Stomach (tissue), 9 donors: Measurements from ENCODE around the gene SOX30. TPM values are rescaled to one million over a fixed set of nuclear protein-coding genes. Genes with fewer than 3 reads are reported as not detected.
"Not testable (repeated sequence)": the region's sequence is repeated elsewhere in the genome, so short reads cannot be mapped to it uniquely, and the experiment has no call there.

Experiments used
- DNase-seq, 2 donors: peaks; one replicate each; pipeline versions ENCODE4 v3.0.0 to v3.0.0-alpha.2; 2013 to 2019
- H3K27ac ChIP-seq, 5 donors: fragments of 200-600 bp in 4 of 5; sonication (generic) in 4 of 5; one replicate each; pipeline ENCODE4 v1.5.1; 2013 to 2019; ENCODE audit warnings: mild to moderate bottlenecking in 1 of 5, moderate library complexity in 1 of 5
- H3K27me3 ChIP-seq, 3 donors: fragments of 200-600 bp; sonication (generic); one replicate each; pipeline ENCODE4 v1.5.1; 2017 to 2019; ENCODE audit warnings: mixed run types in 1 of 3
- H3K36me3 ChIP-seq, 4 donors: fragments of 200-600 bp; sonication (generic); 1 replicate in 3 of 4; 2 replicates in 1 of 4; pipeline ENCODE4 v1.5.1; 2016 to 2019
- H3K4me1 ChIP-seq, 4 donors: fragments of 200-600 bp; sonication (generic); one replicate each; pipeline ENCODE4 v1.5.1; 2016 to 2019
- H3K4me3 ChIP-seq, 4 donors: fragments of 200-600 bp; sonication (generic) in 3 of 4; one replicate each; pipeline ENCODE4 v1.5.1; 2016 to 2019; ENCODE audit warnings: mild to moderate bottlenecking in 1 of 4
- H3K9me3 ChIP-seq, 4 donors: fragments of 200-600 bp; sonication (generic); one replicate each; pipeline ENCODE4 v1.5.1; 2016 to 2019
- EP300 ChIP-seq: sonication (generic); formaldehyde crosslinking; IDR thresholded peaks from one replicate; pipeline ENCODE4 v1.6.1; 2017; ENCODE audit warnings: antibody characterized with exemption
- POLR2A ChIP-seq, 4 donors: fragments of 450-650 bp; IDR thresholded peaks; one replicate each; pipeline ENCODE4 v1.6.1; 2016; ENCODE audit warnings: antibody characterized with exemption in 4 of 4, control low read depth in 2 of 4, mild to moderate bottlenecking in 1 of 4, moderate library complexity in 1 of 4
- POLR2AphosphoS5 ChIP-seq, 3 donors: sonication (generic); formaldehyde crosslinking; IDR thresholded peaks; one replicate each; pipeline ENCODE4 v1.6.1; 2016; ENCODE audit warnings: antibody characterized with exemption in 3 of 3
- WGBS, 5 donors: extraction: QIAGEN DNeasy Blood & Tissue Kit in 3 of 5; methylation state at CpG; one replicate each; pipeline versions ENCODE4 v1.1.5 to v1.1.7; 2013 to 2018; 5-methylcytosine and 5-hydroxymethylcytosine counted together
- intact Hi-C: fragments of 100-400 bp; cut with DNase I; formaldehyde crosslinking; loops from one replicate; pipeline ENCODE4 v1.15.1; 2023; ENCODE audit warnings: low total_unique reads
- polyA plus RNA-seq, 3 donors: library from polyadenylated mRNA; stranded (reverse); fragments of 200-250 nt; gene quantifications; one replicate each; pipeline ENCODE4 v1.2.3, GENCODE V29; 2013
- total RNA-seq, 5 donors: library from RNA; depleted of rRNA; stranded (reverse); fragments of >200 nt; gene quantifications; one replicate each; pipeline versions ENCODE4 v1.1.0 to v1.2.3, GENCODE V29; 2014 to 2016
- TF ChIP-seq, protein P1 (sequence below), 7 experiments: fragments of 450-650 bp in 4 of 7; fragments of 200-600 bp in 3 of 7; sonication (generic) in 3 of 7; IDR thresholded peaks; one replicate each; pipeline ENCODE4 v1.5.1; 2016 to 2019; ENCODE audit warnings: antibody characterized with exemption in 7 of 7, control low read depth in 2 of 7, mild to moderate bottlenecking in 1 of 7
- donor health status: healthy with polysubstance abuse.
- donor health status: Bipolar disorder and iron deficiency.
- donor health status: healthy.

SOX30 gene
- total and polyA plus RNA-seq, 8 donors, result 0.08 to 0.29 TPM; not detected in 6

DNA sequence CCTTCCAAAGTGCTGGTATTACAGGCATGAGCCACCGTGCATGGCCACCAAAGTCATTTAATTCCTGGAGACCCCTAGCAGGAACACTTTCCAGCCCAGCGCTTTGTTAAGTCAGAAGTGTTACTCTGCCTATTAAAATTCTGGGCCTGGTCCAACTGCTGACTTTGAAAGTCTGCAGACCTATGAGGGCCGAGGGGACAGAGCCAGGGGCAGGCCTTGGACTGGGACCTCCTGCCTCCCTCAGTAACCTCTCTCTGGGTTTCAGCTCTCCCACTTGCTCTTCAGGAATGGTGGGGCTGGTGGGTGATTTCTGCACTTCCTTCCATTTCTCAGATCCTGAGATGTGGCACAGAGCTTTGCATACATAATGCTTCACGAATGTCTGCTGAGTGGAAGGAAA lies 28.8 kb upstream of the SOX30 start:
- intact Hi-C loops, result no loop called here
- 72 to 85% (median 81%) methylated on average over 4 of the region's 4 CpGs for WGBS, 5 donors
- no peak for DNase-seq
- H3K4me3 ChIP-seq, result no peak overlapping the region
- H3K4me1 ChIP-seq, result no peaks in the 10 kb centered on the region
- H3K27ac ChIP-seq, result no peak overlapping the region
- TF ChIP-seq POLR2AphosphoS5 (IDR thresholded peaks at IDR 0.05) (no peak), POLR2A (IDR thresholded peaks at IDR 0.05) (no peak), EP300 (no peak)
- TF ChIP-seq, protein P1, sequence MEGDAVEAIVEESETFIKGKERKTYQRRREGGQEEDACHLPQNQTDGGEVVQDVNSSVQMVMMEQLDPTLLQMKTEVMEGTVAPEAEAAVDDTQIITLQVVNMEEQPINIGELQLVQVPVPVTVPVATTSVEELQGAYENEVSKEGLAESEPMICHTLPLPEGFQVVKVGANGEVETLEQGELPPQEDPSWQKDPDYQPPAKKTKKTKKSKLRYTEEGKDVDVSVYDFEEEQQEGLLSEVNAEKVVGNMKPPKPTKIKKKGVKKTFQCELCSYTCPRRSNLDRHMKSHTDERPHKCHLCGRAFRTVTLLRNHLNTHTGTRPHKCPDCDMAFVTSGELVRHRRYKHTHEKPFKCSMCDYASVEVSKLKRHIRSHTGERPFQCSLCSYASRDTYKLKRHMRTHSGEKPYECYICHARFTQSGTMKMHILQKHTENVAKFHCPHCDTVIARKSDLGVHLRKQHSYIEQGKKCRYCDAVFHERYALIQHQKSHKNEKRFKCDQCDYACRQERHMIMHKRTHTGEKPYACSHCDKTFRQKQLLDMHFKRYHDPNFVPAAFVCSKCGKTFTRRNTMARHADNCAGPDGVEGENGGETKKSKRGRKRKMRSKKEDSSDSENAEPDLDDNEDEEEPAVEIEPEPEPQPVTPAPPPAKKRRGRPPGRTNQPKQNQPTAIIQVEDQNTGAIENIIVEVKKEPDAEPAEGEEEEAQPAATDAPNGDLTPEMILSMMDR (IDR thresholded peaks at IDR 0.05), result no peak
- H3K36me3 ChIP-seq, result no peaks in the 10 kb centered on the region
- H3K27me3 ChIP-seq, result no peaks in the 10 kb centered on the region
- H3K9me3 ChIP-seq, result no peaks in the 10 kb centered on the region

DNA sequence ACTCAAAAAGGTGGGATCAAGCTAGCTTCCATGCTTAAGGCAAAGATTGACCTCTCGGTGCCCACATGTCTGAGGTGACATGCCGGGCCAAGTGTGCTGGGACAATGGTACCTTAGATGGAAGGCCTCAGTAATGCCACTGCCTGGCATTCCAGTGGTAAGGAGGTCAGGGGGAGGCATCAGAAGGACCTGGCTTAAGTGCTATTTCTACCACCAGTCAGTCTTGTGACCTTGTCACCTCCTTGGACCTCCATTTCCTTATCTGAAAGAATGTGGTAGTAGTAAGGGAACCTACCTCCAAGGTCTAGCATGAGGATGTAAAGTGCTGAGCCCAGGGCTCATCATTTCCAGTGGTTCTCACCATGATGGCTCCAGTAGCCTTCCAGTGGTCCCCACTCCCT lies 28.0 kb upstream of the SOX30 start:
- Histone ChIP-seq H3K4me3 (no peak overlapping the region), H3K9me3 (no peaks in the 10 kb centered on the region), H3K27me3 (no peaks in the 10 kb centered on the region), H3K4me1 (no peaks in the 10 kb centered on the region), H3K27ac (no peak overlapping the region), H3K36me3 (no peaks in the 10 kb centered on the region)
- no peak for TF ChIP-seq EP300
- TF ChIP-seq POLR2AphosphoS5 (IDR thresholded peaks at IDR 0.05), result no peak
- no peak for TF ChIP-seq POLR2A (IDR thresholded peaks at IDR 0.05)
- TF ChIP-seq, protein P1 (IDR thresholded peaks at IDR 0.05), result no peak
- no peak for DNase-seq
- WGBS, 5 donors, result 80 to 100% (median 96%) methylated on average over 1 to 2 of the region's 2 CpGs
- intact Hi-C loops, result no loop called here

DNA sequence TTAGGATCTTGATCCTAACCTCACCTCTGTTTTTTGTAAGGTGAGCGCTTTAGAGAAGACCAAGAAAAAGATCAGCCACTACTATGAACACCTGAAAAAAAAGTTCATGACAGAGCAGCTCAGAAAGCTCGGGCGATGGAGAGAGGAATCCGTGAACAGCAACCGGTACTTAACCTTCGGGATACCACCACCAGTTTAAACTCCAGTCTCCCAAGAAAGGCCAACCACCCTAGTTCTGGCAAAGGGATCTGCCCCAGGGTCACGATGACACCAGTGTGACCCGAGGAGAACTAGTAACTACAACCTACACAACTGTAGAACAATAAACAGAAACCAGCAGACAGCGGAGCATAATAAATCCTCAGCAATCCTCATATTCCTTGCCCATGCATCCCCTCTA lies 27.6 kb upstream of the SOX30 start:
- H3K9me3 ChIP-seq, result no peaks in the 10 kb centered on the region
- no peak for DNase-seq
- intact Hi-C loops, result no loop called here
- TF ChIP-seq POLR2A (IDR thresholded peaks at IDR 0.05), result no peak
- TF ChIP-seq EP300, result no peak
- TF ChIP-seq POLR2AphosphoS5 (IDR thresholded peaks at IDR 0.05), result no peak
- TF ChIP-seq, protein P1 (IDR thresholded peaks at IDR 0.05), result no peak
- H3K36me3 ChIP-seq, result no peaks in the 10 kb centered on the region
- no peaks in the 10 kb centered on the region for H3K27me3 ChIP-seq
- H3K27ac ChIP-seq, result no peak overlapping the region
- 92 to 97% (median 95%) methylated on average over 9 of the region's 9 CpGs for WGBS, 5 donors
- no peak overlapping the region for H3K4me3 ChIP-seq
- no peaks in the 10 kb centered on the region for H3K4me1 ChIP-seq

DNA sequence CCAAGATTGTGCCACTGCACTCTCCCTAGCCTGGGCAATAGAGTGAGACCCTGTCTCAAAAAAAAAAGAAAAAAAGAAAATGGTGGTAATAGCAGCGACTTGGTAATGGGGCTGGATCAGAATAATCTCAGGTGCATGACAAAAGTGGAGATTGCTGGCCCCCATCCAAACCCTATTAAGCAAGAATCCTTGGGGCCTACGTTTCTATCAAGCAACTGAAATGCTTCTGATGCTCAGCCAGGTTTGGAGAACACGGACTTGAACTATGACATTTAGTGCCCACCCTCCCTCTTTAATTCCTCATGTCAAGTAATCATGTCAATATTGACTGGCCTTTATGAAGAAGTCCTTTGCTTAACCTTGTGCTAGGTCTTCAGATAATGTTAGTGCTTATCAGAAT lies 25.7 kb upstream of the SOX30 start:
- H3K36me3 ChIP-seq, result no peaks in the 10 kb centered on the region
- H3K4me3 ChIP-seq, result no peak overlapping the region
- no peaks in the 10 kb centered on the region for H3K27me3 ChIP-seq
- H3K4me1 ChIP-seq, result no peaks in the 10 kb centered on the region
- no peak overlapping the region for H3K27ac ChIP-seq
- TF ChIP-seq, protein P1 (IDR thresholded peaks at IDR 0.05), result no peak
- no peak for TF ChIP-seq POLR2AphosphoS5 (IDR thresholded peaks at IDR 0.05)
- TF ChIP-seq POLR2A (IDR thresholded peaks at IDR 0.05), result no peak
- no peak for TF ChIP-seq EP300
- WGBS, 5 donors, result 26 to 59% (median 46%) methylated on average over 3 of the region's 3 CpGs
- no peaks in the 10 kb centered on the region for H3K9me3 ChIP-seq
- peak in 1 of 2 donors; percentile 19 for DNase-seq
- intact Hi-C loops, result no loop called here

DNA sequence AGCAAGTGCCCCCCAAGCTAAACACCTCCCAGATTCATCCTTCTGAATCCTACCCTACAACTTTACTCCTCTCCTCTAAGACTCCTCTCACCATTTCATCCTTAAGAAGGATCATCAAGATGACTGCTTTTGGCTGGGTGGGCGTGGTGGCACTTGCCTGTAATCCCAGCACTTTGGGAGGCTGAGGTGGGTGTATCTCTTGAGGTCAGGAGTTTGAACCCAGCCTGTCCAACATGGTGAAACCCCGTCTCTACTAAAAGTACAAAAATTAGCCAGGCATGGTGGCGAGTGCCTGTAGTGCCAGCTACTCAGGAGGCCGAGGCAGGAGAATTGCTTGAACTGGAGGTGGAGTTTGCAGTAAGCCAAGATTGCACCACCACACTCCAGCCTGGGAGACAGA lies 22.1 kb upstream of the SOX30 start:
- DNase-seq, intact Hi-C loops, H3K4me3 ChIP-seq, H3K9me3 ChIP-seq, H3K36me3 ChIP-seq, H3K27ac ChIP-seq: not testable (repeated sequence)
- Histone ChIP-seq H3K4me1 (peaks cover 14 to 18% (median 16%) of the 10 kb centered on the region in 4 donors), H3K27me3 (peaks cover 0 to 25% (median 9%) of the 10 kb centered on the region in 3 donors)
- 84 to 94% (median 90%) methylated on average over 4 of the region's 4 CpGs for WGBS, 5 donors
